ENCODE results near the gene DEPDC5.

DEPDC5 gene

GRCh38 chr22:31929167-31929930 is 175.5 kb downstream of the DEPDC5 start:
- no peak for DNase-seq

GRCh38 chr22:31932863-31933262 is 179.0 kb downstream of the DEPDC5 start:
- DNase-seq = no peak

- DNase-seq = no peak
These were observed 179.6 kb downstream of the DEPDC5 start for GRCh38 chr22:31933406-31933805.

GRCh38 chr22:31933816-31934482 is 180.1 kb downstream of the DEPDC5 start:
- peak; percentile 39 for DNase-seq

GRCh38 chr22:31935961-31936635 is 182.3 kb downstream of the DEPDC5 start:
- no peak for DNase-seq

GRCh38 chr22:31937341-31937740 is 183.5 kb downstream of the DEPDC5 start:
- DNase-seq = no peak

GRCh38 chr22:31938296-31938695 is 184.5 kb downstream of the DEPDC5 start:
- DNase-seq = no peak

GRCh38 chr22:31940506-31940905 is 186.7 kb downstream of the DEPDC5 start:
- no peak for DNase-seq

- DNase-seq = no peak
These were observed 188.3 kb downstream of the DEPDC5 start for GRCh38 chr22:31942091-31942490.

- DNase-seq = no peak
These were observed 189.6 kb downstream of the DEPDC5 start for GRCh38 chr22:31943206-31943977.

GRCh38 chr22:31943978-31944699 is 190.3 kb downstream of the DEPDC5 start, which contains the start of gene YWHAH:
Gene YWHAH, plus strand, starts transcription at chr22:31944535. Its CDS starts 199 bp downstream, at chr22:31944734.
- DNase-seq = peak; percentile 86

GRCh38 chr22:31944700-31945442 is 191.1 kb downstream of the DEPDC5 start:
- peak; percentile 55 for DNase-seq

GRCh38 chr22:31945443-31945855 is 191.6 kb downstream of the DEPDC5 start:
- DNase-seq = peak; percentile 3

GRCh38 chr22:31945971-31946680 is 192.3 kb downstream of the DEPDC5 start:
- DNase-seq = no peak

- DNase-seq = peak; percentile 35
These were observed 193.5 kb downstream of the DEPDC5 start for GRCh38 chr22:31947296-31947695.

GRCh38 chr22:31948002-31948401 is 194.2 kb downstream of the DEPDC5 start:
- no peak for DNase-seq

- no peak for DNase-seq
These were observed 196.4 kb downstream of the DEPDC5 start for GRCh38 chr22:31950226-31950625.

- no peak for DNase-seq
These were observed 197.6 kb downstream of the DEPDC5 start for GRCh38 chr22:31951194-31952093.

- no peak for DNase-seq
These were observed 198.2 kb downstream of the DEPDC5 start for GRCh38 chr22:31952094-31952401.

GRCh38 chr22:31952472-31952871 is 198.7 kb downstream of the DEPDC5 start:
- no peak for DNase-seq

Data from DMS53 (cell line).